Neural cell (in vitro differentiated cells): ENCODE measurements around the gene ELOA2.
"Not testable (repeated sequence)": the region's sequence is repeated elsewhere in the genome, so short reads cannot be mapped to it uniquely, and the experiment has no call there.

ENCODE experiments used
- CTCF ChIP-seq: fragments of 450-650 bp; IDR thresholded peaks from 2 replicates; pipeline ENCODE4 v1.5.1; 2014; ENCODE audit warnings: antibody characterized with exemption, mild to moderate bottlenecking, moderate library complexity; ENCODE audit not compliant: poor library complexity, severe bottlenecking
- EP300 ChIP-seq: fragments of 450-650 bp; conservative IDR thresholded peaks from 2 replicates; pipeline ENCODE4 v1.6.1; 2014; ENCODE audit warnings: antibody characterized with exemption, mild to moderate bottlenecking, moderate library complexity; ENCODE audit not compliant: poor library complexity, severe bottlenecking
- EZH2 ChIP-seq: fragments of 200-600, 300-800 bp; shearing (Covaris generic), sonication (generic); IDR thresholded peaks from 2 replicates; pipeline ENCODE4 v1.6.1; 2014; ENCODE audit warnings: antibody characterized with exemption, low read length, borderline replicate concordance, mild to moderate bottlenecking; ENCODE audit not compliant: insufficient read depth, poor library complexity, severe bottlenecking
- POLR2AphosphoS5 ChIP-seq: IDR thresholded peaks from 2 replicates; pipeline ENCODE4 v1.6.1; 2012
- REST ChIP-seq: IDR thresholded peaks from 2 replicates; pipeline ENCODE4 v1.6.1; 2012; ENCODE audit warnings: borderline replicate concordance
- TAF1 ChIP-seq: IDR thresholded peaks from 2 replicates; pipeline ENCODE4 v1.6.1; 2012; ENCODE audit warnings: low read depth

GRCh38 chr18:47029684-47030353 is 5.6 kb downstream of the ELOA2 start:
- TF ChIP-seq CTCF, EZH2, EP300, POLR2AphosphoS5, REST, TAF1: not testable (repeated sequence)
